GM19372 (cell line): ENCODE data around the gene IGFBPL1.
"Not testable (repeated sequence)": the region's sequence is repeated elsewhere in the genome, so short reads cannot be mapped to it uniquely, and the experiment has no call there.

Experiments
- ATAC-seq: cut with Tn5 transposase; IDR thresholded peaks from one replicate; pipeline ENCODE4 v1.9.1; 2021; ENCODE audit warnings: mild to moderate bottlenecking, low read depth, moderate library complexity; ENCODE audit not compliant: unreplicated experiment

IGFBPL1 gene

DNA sequence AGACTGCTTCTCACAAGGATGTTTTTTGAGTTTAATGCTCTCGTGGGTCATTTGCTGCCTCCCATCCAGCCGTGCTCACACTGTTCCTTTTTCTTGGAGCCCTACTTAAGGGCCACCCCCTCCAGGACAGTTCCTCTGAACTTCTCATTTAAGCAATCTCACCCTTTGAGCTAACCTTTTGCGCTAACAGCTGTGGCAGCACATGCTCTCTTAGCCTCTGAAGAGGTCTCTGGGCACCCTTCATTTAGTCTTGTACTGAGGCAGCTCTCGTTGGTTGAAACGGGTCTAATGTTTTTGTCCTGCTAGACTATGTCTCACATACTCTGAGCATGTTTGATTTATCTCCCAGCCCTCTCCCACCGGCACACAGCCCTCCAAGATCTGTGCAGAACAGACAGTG is 19.9 kb downstream of the IGFBPL1 start:
- no peak for ATAC-seq

GRCh38 chr9:38401994-38402393 is 22.3 kb downstream of the IGFBPL1 start:
- no peak for ATAC-seq

DNA sequence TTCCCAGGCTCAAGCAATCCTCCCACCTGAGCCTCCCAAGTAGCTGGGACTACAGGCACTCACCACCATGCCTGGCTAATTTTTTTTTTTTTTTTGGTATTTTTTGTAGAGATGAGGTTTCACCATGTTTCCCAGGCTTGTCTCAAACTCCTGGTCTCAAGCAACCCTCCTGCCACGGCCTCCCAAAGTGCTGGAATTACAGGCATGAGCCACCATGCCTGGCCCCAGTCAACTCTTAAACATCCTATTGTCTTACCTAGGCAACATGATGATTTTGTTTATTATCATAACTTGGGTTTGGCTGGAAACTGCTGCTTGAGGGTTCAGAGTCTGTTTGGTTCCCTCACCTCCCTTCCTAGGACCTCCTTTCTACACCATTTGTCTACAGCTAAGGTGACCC is 25.1 kb downstream of the IGFBPL1 start:
- ATAC-seq = not testable (repeated sequence)

- ATAC-seq = no peak
Measured at GRCh38 chr9:38396371-38396671, 27.9 kb downstream of the IGFBPL1 start.

DNA sequence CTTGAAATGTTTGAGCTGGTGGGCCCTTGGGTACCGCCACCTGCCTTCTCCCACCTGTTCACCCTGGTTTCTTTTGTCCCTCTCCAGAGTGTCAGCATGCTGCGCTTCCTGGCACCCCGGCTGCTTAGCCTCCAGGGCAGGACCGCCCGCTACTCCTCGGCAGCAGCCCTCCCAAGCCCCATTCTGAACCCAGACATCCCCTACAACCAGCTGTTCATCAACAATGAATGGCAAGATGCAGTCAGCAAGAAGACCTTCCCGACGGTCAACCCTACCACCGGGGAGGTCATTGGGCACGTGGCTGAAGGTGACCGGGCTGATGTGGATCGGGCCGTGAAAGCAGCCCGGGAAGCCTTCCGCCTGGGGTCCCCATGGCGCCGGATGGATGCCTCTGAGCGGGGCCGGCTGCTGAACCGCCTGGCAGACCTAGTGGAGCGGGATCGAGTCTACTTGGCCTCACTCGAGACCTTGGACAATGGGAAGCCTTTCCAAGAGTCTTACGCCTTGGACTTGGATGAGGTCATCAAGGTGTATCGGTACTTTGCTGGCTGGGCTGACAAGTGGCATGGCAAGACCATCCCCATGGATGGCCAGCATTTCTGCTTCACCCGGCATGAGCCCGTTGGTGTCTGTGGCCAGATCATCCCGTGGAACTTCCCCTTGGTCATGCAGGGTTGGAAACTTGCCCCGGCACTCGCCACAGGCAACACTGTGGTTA is 28.4 kb downstream of the IGFBPL1 start:
- ATAC-seq = no peak

- ATAC-seq = no peak
Measured at GRCh38 chr9:38394416-38394815, 29.8 kb downstream of the IGFBPL1 start.

- ATAC-seq = no peak
Measured at GRCh38 chr9:38393128-38393796, 31.0 kb downstream of the IGFBPL1 start.

DNA sequence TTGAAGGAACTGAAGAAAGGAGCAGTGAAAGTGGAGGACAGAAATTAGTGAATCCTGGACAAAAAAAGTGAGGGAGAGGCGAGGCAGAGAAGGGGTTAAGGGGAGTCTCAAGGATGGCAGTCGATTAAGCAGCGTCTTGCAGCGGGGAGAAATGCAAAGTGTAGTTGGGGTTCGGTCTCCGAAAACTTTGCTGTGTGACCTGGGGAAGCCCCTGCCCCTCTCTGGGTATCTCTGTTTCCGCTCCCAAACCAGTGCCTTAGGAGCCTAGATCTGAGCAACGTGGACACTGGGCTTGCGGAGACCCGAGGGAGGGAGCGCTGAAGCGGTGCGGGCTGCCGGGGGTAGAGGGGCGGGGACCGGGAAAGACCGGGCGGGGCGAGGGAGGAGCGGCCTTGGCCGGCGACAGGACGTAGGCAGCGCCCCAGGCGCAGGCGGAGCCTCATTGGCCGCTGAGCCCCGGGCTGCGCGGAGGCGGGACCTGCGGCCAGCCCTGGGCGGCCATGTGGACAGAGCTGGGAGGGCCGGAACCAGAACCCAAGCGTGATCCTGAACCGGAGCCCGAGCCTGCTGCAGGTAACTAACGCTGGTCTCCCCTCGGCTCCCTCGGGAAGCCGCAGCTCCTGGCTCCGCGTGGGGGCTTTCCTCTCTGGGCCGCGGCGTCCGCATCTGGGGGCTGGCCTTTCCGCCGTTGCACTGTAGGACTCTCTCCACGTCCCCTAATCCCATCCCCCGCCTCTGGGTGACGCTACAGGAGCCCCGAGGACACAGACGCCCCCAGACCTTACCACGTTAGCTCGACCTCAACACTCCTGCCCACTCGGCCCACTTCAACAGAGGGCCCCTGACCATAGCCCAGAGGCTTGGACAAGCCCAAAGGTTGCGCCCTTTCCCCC is 31.8 kb downstream of the IGFBPL1 start, which contains the start of gene ALDH1B1:
ALDH1B1 (plus strand) TSS at position 468 of the 893 bp plus-strand sequence. CDS start 3,047 bp downstream, outside the sequence.
- peak; percentile 99 for ATAC-seq

- ATAC-seq = no peak
Measured at GRCh38 chr9:38391278-38392118, 32.8 kb downstream of the IGFBPL1 start.

- no peak for ATAC-seq
Measured at GRCh38 chr9:38390851-38391250, 33.4 kb downstream of the IGFBPL1 start.

- ATAC-seq = no peak
Measured at GRCh38 chr9:38390442-38390841, 33.8 kb downstream of the IGFBPL1 start.

GRCh38 chr9:38389313-38389712 is 34.9 kb downstream of the IGFBPL1 start:
- no peak for ATAC-seq

DNA sequence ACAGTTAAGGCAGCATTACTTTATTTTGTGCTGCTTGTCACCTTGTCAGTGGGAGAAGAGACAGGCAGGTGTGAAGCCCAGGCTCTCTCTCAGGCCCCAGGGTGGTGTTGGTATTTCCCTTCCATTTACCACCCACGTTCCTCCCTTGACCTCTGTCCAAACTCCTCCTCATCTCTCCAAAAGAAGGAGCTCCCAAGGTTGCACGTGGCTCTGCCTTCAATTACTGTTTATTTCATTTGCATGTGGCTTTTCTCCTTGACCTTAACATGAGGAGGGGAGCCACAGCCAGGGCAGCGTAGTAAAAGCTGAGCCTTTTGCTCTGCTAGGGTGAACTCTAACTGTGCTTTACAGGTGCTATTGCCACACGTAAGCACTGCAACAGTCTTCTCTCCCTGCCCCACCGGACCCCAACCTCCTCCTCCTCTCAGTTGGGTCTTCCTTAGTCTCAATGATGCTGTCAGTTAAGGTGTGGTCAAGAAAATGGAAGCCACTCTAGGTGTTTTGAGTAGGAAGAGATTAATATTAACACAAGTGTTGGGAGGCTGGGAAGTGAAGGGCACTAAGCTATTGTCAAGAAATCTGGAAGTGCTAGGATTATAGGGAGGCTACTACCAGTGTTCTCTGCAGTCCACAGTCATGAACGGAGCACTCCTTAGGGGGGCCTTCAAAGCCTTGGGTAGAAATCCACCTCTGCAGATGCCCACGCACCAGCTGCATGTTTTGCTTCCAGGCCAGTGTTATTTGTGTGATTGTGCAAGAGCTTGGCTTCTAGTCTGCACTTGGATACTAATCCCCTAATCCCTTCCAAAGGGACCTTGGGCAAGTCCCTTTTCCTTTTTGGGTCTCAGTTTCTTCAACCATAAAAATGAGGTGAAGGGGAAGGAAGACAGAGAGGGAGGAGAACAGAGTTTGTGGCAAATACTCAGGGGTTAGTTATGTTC is 35.7 kb downstream of the IGFBPL1 start:
- ATAC-seq = no peak

GRCh38 chr9:38387751-38388150 is 36.5 kb downstream of the IGFBPL1 start:
- no peak for ATAC-seq

DNA sequence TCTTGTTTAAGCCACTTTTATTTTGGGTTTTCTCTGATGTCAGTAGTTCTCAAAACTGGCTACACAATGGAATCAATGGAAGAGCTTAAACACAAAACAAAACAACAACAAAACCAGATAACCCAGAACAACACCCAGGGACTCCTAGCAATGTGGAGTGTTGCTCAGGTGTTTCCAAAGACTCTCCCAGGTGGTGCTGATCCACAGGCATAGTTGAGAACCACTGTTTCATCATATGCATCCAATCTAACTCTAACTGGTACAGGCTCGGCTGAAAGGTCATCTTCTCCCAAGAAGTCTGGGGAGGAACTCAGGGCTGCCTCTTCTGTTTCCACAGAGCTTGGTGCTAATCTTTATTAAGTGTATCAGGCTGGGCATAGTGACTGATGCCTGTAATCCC is 37.2 kb downstream of the IGFBPL1 start:
- no peak for ATAC-seq

DNA sequence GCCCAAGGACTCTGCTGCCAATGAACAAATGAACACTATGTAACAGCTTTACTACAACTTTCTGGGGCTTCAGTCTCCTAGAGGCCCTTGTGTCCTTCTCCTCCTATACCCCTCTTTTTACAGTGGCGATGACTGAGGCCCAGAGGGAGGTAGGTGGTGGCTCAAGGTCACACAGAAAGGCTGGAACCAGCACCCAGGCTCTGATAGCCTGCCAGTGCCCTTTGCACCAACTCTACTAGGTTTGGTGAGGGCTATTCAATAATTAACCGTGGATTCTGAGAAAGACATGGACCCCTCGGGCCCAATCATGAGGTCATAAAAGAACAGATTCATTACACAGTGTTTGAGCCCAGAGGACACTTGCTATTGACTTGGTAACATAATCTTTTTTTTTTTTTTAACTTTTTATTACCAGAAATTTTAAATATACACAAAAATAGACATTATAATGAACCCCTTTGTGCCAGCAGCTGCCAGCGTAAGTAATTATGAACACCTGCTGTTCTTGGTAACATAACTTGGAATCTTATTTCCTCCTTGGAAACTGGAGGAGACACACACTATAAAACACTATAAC is 37.8 kb downstream of the IGFBPL1 start:
- ATAC-seq = no peak

DNA sequence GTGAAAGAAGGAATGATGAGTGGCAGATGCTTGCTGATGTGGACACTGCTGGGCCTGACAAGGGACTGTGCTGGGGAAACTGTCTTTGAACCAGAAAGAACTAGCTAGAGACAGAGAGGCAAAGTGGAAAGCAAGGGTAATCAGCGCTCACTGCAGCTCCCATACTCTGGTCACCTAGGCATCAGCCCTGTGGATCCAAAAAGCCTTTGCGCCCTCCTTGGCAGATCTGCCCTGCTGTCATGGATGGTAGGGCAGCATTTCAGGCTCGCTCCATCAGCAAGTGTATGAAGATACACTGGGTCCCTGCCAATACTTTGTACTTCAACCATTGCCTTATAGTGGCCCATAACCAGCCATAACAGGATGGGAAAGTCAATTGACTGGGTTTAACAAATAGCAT is 38.4 kb downstream of the IGFBPL1 start:
- ATAC-seq = no peak

DNA sequence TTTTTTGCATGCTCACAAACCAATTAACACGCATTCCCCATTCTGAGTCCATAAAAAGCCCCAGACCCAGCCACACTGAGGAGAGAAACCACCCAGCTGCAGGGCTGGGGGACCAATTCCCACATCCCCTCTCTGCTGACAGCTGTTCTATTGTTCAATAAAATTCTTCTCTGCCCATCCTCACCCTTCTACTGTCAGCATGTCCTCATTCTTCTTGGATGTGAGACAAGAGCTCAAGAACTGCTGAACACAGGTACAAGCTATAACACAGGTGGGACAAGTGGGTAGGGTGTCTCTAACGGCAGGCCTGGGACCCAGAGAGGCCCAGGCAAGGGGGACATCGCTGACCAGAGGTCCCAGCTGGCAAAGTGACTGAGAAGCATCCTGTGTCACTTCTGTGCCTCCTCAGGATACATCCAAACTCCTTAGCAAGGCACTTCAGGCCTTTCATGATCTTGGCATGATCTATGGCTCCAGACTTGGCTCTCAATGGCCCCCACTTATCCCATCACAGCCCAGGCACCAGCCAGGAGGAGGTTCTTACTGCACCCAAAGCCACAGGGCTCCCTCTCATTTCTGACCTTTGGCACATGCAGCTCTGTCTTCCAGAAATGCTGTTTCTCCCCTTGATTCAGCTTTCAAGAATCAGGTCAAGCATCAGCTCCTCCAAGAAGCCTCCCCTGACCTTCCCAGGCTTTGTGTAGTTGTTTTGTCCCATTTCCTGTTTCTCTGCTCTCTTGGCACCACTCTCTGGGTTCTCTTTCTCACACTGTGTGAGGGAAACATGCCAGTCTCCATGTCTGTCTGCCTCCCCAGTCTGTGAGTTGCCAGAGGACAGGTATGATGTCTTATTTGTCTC is 39.0 kb downstream of the IGFBPL1 start:
- ATAC-seq = no peak
